Measurements from ENCODE around the gene CPXM1.

The CPXM1 gene

GRCh38 chr20:2759143-2759542 is 41.3 kb downstream of the CPXM1 start:
- DNase-seq (ENCODE audit: low read depth in 2 of 2): no peak

GRCh38 chr20:2757969-2758368 is 42.5 kb downstream of the CPXM1 start:
- H3K4me3 ChIP-seq (replicated peaks in 1 of 2; ENCODE audit: low read depth in 2 of 2, low read length in 2 of 2): no peak overlapping the region
- TF ChIP-seq CTCF (IDR thresholded peaks at IDR 0.05; ENCODE audit: low read depth, low read length): no peak
- DNase-seq (ENCODE audit: low read depth in 2 of 2): peak in 1 of 2 donors; percentile 15

More at GRCh38 chr20:2759143-2759542, 41.3 kb downstream of the CPXM1 start:
- no peak overlapping the region for H3K4me3 ChIP-seq (replicated peaks in 1 of 2; ENCODE audit: low read depth in 2 of 2, low read length in 2 of 2)
- TF ChIP-seq CTCF (IDR thresholded peaks at IDR 0.05; ENCODE audit: low read depth, low read length): no peak

GRCh38 chr20:2757001-2757400 is 43.4 kb downstream of the CPXM1 start:
- TF ChIP-seq CTCF (IDR thresholded peaks at IDR 0.05; ENCODE audit: low read depth, low read length): no peak
- DNase-seq (ENCODE audit: low read depth in 2 of 2): no peak
- no peak overlapping the region for H3K4me3 ChIP-seq (replicated peaks in 1 of 2; ENCODE audit: low read depth in 2 of 2, low read length in 2 of 2)

GRCh38 chr20:2756056-2756611 is 44.3 kb downstream of the CPXM1 start:
- peak; percentile 88 for TF ChIP-seq CTCF (IDR thresholded peaks at IDR 0.05; ENCODE audit: low read depth, low read length)
- DNase-seq (ENCODE audit: low read depth in 2 of 2): peak; percentile 66 to 78
- H3K4me3 ChIP-seq (replicated peaks in 1 of 2; ENCODE audit: low read depth in 2 of 2, low read length in 2 of 2): no peak overlapping the region

GRCh38 chr20:2755451-2756055 is 44.9 kb downstream of the CPXM1 start:
- TF ChIP-seq CTCF (IDR thresholded peaks at IDR 0.05; ENCODE audit: low read depth, low read length): no peak
- no peak overlapping the region for H3K4me3 ChIP-seq (replicated peaks in 1 of 2; ENCODE audit: low read depth in 2 of 2, low read length in 2 of 2)
- no peak for DNase-seq (ENCODE audit: low read depth in 2 of 2)

- no peak for TF ChIP-seq CTCF (IDR thresholded peaks at IDR 0.05; ENCODE audit: low read depth, low read length)
- peak in 1 of 2 donors; percentile 37 for DNase-seq (ENCODE audit: low read depth in 2 of 2)
- H3K4me3 ChIP-seq (replicated peaks in 1 of 2; ENCODE audit: low read depth in 2 of 2, low read length in 2 of 2): no peak overlapping the region
Observed at GRCh38 chr20:2754424-2754823, 46.0 kb downstream of the CPXM1 start.

All from cardiac fibroblast (primary cell).